Progenitor cell of endocrine pancreas (in vitro differentiated cells): Measurements from ENCODE around the gene PRKCB. TPM values are rescaled to one million over a fixed set of nuclear protein-coding genes. Genes with fewer than 3 reads are reported as not detected.

Experiments
- DNase-seq: peaks from one replicate; pipeline ENCODE4 v3.0.0; 2021; ENCODE audit warnings: low spot score; ENCODE audit not compliant: unreplicated experiment
- H3K27ac Mint-ChIP-seq: 2 replicates; pipeline ENCODE4 v1.8.0; 2021; ENCODE audit warnings: mild to moderate bottlenecking, moderate library complexity, mixed read lengths
- H3K27me3 Mint-ChIP-seq: 2 replicates; pipeline ENCODE4 v1.8.0; 2021; ENCODE audit warnings: mixed read lengths
- H3K36me3 Mint-ChIP-seq: 2 replicates; pipeline ENCODE4 v1.8.0; 2022; ENCODE audit warnings: mixed read lengths; ENCODE audit not compliant: insufficient read depth
- H3K4me1 Mint-ChIP-seq: 2 replicates; pipeline ENCODE4 v1.8.0; 2021; ENCODE audit warnings: low read depth, mixed read lengths
- H3K4me3 Mint-ChIP-seq: 2 replicates; pipeline ENCODE4 v1.8.0; 2021; ENCODE audit warnings: low read depth, mild to moderate bottlenecking, moderate library complexity, mixed read lengths
- H3K9me3 Mint-ChIP-seq: 2 replicates; pipeline ENCODE4 v1.8.0; 2021; ENCODE audit warnings: low read depth, mixed read lengths
- CTCF ChIP-seq: fragments of 200-600 bp; sonication (generic); IDR thresholded peaks from one replicate; pipeline ENCODE4 v1.5.0; 2021; ENCODE audit warnings: antibody characterized with exemption, mild to moderate bottlenecking; ENCODE audit not compliant: unreplicated experiment
- total RNA-seq: library from RNA; stranded (reverse); gene quantifications from 2 replicates; pipeline ENCODE4 v1.2.1, GENCODE V29; 2021

Gene PRKCB
- total RNA-seq, 1 donor from 2014 or later = 0.36 TPM

DNA sequence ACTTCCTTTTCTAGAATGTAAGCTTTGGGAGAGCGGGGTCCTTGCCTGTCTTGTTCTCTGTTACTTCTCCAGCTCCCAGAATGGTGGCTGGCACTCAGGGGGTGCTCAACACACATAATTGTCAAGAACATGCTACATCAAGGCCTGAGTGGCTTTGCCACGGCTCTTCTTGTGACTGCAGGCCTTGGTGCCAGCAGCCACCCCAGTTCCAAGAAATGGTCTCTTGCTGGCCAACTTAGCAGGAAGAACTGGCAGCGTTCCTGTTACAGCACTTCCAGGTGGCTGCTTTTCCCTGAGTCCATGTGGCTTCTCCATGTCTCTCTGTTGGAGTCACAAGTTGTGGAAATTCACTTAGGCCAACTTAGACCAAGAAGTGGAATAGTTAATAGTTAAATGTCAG is 36.1 kb downstream of the PRKCB start:
- no peaks in the 10 kb centered on the region for H3K36me3 Mint-ChIP-seq
- H3K27me3 Mint-ChIP-seq = peaks cover 46% of the 10 kb centered on the region

DNA sequence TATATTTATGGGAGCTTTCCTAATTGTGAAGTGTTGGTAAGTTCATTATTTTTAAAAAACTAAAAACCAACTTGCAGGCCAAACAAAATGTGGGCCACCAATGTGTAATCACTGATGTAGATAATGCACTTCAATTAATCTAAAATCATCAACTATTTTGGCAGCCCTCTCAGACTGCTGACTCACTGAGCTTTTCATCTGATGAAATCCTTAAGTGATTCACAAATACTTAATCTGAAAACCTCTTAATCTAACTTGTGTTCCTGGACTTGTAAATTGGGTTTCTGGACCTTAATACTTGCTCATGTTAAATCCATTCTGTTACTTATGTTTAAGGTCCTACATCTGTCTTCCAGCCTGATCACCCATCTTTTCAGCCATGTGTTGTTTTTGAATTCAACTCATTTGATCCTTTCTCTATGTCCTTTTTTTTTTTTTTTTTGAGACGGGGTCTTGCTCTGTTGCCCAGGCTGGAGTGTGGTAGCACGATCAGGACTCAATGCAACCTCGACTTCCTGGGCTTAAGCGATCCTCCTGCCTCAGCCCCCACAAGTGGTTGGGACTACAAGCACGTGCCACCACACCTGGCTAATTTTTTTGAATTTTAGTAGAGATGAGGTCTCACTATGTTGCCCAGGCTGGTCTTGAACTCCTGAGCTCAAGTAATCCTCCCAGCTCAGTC is 39.0 kb downstream of the PRKCB start:
- H3K27me3 Mint-ChIP-seq = peaks cover 26% of the 10 kb centered on the region
- no peaks in the 10 kb centered on the region for H3K36me3 Mint-ChIP-seq
- no peak overlapping the region for H3K27ac Mint-ChIP-seq
- TF ChIP-seq CTCF = no peak
- H3K4me1 Mint-ChIP-seq = no peaks in the 10 kb centered on the region
- H3K9me3 Mint-ChIP-seq = no peaks in the 10 kb centered on the region
- no peak overlapping the region for H3K4me3 Mint-ChIP-seq
- no peak for DNase-seq

More for the DNA sequence above, 36.1 kb downstream of the PRKCB start:
- H3K4me3 Mint-ChIP-seq = no peak overlapping the region
- no peak overlapping the region for H3K27ac Mint-ChIP-seq
- no peaks in the 10 kb centered on the region for H3K9me3 Mint-ChIP-seq
- no peak for DNase-seq
- TF ChIP-seq CTCF = no peak
- H3K4me1 Mint-ChIP-seq = no peaks in the 10 kb centered on the region

GRCh38 chr16:23876256-23876896 is 40.6 kb downstream of the PRKCB start:
- no peak for DNase-seq
- H3K27ac Mint-ChIP-seq = no peak overlapping the region
- TF ChIP-seq CTCF = no peak
- no peaks in the 10 kb centered on the region for H3K4me1 Mint-ChIP-seq
- H3K27me3 Mint-ChIP-seq = peaks cover 24% of the 10 kb centered on the region
- no peaks in the 10 kb centered on the region for H3K9me3 Mint-ChIP-seq
- H3K4me3 Mint-ChIP-seq = no peak overlapping the region
- H3K36me3 Mint-ChIP-seq = no peaks in the 10 kb centered on the region

- peaks cover 21% of the 10 kb centered on the region for H3K27me3 Mint-ChIP-seq
- no peak for TF ChIP-seq CTCF
These were observed 41.6 kb downstream of the PRKCB start for GRCh38 chr16:23877107-23878070.

DNA sequence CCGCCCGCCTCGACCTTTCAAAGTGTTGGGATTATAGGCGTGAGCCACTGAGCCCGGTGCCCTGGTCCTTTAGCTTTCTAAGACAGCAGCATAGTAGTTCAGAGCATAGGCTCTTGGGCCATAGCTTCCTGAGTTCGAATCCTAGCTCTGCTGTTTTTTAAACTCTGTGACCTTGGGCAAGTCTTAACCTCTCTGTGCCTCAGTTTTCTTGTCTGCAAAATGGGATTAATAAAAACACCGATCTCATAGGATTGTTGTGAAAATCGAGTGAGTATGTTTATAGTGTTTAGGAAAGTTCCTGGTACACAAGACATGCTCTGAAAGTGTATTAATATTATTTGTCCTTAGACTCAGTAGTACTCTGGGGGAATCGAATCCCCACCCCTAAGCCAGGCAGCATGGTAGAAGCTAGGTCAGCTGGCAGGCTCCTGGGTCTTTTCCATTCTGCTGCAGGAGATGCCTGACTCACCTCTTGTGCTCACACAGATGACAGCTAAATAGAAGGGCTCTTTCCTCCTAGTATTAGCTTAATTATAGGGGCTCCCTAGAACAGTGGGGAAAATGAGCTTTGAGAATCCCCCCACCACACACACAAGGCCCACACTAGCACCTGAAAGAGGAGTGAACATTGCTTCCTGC is 44.1 kb downstream of the PRKCB start:
- peaks cover 20% of the 10 kb centered on the region for H3K27me3 Mint-ChIP-seq
- no peak for TF ChIP-seq CTCF
- no peaks in the 10 kb centered on the region for H3K9me3 Mint-ChIP-seq
- H3K36me3 Mint-ChIP-seq = no peaks in the 10 kb centered on the region
- no peak for DNase-seq
- no peak overlapping the region for H3K27ac Mint-ChIP-seq
- no peaks in the 10 kb centered on the region for H3K4me1 Mint-ChIP-seq
- H3K4me3 Mint-ChIP-seq = no peak overlapping the region

More at GRCh38 chr16:23877107-23878070, 41.6 kb downstream of the PRKCB start:
- no peak for DNase-seq
- H3K27ac Mint-ChIP-seq = no peak overlapping the region
- H3K4me3 Mint-ChIP-seq = no peak overlapping the region
- H3K36me3 Mint-ChIP-seq = no peaks in the 10 kb centered on the region
- H3K9me3 Mint-ChIP-seq = no peaks in the 10 kb centered on the region
- H3K4me1 Mint-ChIP-seq = no peaks in the 10 kb centered on the region
